ENCODE measurements around the gene MTURN.
"Not testable (repeated sequence)": the region's sequence is repeated elsewhere in the genome, so short reads cannot be mapped to it uniquely, and the experiment has no call there.

Gene MTURN

DNA sequence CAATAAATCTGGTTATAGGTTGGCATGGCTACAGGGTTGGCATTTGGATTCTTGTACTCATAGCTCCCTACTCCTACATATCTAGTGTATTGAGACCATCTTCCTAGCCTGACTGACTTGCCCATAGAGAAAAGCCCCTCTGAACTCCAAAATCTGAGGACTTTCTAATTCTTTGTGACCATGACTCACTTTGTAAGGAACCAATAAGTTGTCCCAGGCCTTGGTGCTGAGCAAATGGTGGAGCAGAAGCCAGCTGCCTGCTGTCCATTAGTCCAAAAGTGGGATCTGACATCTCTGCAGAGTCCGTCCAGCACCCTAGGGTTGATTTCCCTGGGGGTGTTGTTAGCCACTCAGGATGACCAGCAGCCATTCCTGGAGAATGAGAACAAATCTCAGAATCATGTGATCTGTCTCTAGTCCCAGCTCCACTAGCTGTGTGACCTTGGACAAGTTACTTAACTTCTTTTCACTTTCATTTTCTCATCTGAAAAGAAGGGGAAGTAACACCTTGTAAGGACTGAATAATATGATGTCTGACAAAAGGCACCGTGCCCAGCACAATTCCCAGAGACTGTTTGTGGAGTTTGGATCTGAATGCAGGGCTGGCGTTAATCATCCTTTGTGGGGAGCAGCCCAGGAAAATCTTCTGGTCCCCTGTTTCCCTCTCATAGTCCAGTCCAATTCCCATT, 44.1 kb downstream of the MTURN start:
- DNase-seq (ENCODE audit: low spot score): no peak

DNA sequence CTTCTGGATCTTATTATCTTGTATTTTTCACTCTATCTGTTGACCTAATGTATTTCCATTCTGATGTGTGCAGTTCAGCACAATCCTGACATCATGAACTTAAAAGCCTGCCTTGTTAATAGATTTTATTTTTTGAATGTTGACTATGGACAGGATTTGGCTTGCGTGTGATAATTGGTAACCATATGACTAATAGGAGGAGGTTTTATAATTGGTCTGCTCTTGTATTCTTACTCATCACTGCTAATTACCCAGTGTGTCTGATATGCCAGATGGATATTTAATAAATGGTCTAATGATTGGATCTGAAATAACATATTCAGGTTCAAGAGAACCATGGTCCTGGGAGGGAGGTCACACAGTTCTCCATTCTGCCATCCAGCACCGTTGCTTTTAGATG, 45.9 kb downstream of the MTURN start:
- DNase-seq (ENCODE audit: low spot score): no peak

- DNase-seq (ENCODE audit: low spot score): no peak
Measured at GRCh38 chr7:30181211-30181610, 46.4 kb downstream of the MTURN start.

- DNase-seq (ENCODE audit: low spot score): no peak
Measured at GRCh38 chr7:30181736-30182522, 47.1 kb downstream of the MTURN start.

DNA sequence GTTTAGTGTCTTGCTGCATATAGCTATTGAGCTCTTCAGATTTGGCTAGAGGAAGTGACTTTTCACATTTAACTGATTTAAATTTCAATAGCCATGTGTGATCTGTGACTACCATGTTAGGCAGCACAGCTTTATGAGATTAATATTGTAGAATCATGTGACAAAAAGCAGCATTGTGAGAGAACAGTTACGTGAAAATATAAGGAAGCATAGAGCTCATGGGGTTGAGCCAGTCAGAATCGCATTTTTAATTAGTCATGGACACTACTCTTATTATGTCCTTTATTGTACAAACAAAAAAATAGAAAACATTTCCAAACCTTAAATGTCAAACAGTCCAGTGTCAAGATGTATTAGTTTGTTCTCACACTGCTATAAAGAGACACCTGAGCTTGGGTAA, 48.0 kb downstream of the MTURN start:
- DNase-seq (ENCODE audit: low spot score): no peak

DNA sequence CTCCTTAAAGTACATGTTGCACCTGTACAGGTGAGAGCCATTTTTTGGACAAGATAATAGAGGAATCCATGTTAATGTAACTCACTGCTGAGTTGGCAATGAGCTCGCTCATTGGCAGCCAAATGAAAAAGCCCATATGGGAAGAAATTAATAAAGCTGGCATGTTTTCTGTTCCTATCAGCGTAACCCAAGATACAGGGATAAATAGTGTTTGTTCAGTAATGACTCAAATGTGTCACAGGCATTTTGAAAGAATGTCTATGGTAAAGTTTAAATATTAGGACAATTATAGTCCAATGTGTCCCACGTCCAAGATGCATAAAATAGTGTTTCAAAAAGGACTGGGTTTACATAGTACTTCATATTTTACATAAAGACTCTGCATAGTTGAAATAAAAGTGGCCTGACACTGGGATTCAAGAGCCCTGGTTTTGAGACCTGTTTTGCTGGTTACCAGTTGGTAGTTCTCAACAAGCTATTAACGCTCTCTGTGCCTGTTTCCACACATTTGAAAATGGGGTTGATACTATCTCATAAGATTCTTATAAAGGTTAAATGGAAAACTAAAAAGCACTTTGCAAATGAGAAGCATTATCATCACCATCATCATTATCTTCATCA, 49.1 kb downstream of the MTURN start:
- DNase-seq (ENCODE audit: low spot score): no peak

DNA sequence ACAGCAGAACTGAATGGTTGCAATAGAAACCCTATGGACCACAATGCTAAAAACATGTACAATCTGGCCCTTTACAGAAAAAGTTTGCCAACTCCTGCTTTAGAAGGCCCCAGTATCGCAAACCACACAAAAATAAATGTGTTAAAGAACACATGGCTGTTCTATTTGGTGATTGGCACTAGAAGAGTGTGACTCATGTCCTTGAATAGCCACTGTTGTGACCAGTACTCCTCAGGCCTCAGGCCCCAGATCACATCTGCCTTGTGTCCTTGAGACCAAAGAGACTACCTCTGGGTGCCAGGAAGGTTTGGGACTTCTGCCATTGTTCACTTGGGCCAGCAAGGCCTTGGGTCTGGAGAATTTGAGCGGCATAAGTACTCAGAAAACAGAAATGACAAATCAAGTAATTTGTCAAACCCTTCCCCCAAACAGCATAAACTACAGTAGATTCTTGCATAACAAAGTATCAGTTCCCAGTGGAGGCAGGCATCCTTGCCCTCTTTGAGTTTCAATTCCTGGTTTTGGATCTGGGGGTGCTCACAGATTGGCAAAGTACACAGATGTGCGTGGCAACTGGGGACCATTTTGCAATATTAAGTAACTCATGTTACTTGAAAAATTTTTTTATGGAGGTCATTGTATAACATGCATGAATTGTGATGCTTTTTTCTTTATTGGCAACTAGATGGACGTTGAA, 50.2 kb downstream of the MTURN start:
- DNase-seq (ENCODE audit: low spot score): no peak

DNA sequence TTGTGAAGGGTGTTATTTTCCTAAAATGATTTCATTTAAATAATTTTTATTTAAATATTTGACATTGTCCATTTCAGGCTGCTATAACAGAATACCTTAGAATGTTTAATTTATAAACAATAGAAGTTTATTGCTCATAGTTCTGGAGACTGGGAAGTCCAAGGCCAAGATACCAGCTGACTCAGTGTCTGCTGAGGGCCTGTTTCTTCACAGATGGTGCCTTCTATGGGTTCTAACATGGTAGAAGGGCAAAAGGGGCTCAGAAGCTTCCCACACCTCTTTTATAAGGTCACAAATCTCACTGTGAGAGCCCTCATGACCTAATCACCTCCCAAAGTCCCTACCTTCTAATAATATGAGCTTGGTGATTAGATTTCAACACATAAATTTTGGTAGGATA, 50.7 kb downstream of the MTURN start:
- no peak for DNase-seq (ENCODE audit: low spot score)

- no peak for DNase-seq (ENCODE audit: low spot score)
Measured at GRCh38 chr7:30186725-30187124, 51.9 kb downstream of the MTURN start.

- no peak for DNase-seq (ENCODE audit: low spot score)
Measured at GRCh38 chr7:30187513-30187912, 52.7 kb downstream of the MTURN start.

- not testable (repeated sequence) for DNase-seq (ENCODE audit: low spot score)
Measured at GRCh38 chr7:30188381-30188780, 53.6 kb downstream of the MTURN start.

DNA sequence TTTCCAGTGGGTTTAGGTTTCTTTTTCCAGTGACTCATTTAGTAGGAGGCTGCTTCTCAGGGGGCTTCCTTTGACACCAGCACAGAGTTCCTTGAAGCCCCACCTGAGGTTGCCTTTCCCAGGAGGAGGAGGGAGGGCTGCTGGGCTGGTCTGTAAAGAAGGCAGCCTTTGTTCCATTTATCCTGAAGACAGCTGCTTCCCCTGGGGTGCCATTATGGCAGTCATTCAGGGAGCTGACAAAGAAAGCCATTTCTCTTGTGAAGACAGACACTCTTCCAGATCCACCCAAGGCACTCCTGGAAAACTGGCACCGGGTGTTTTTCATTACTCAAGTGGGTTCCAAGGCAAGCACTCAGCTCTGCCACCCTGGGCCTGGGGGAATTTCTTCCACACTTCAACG, 54.0 kb downstream of the MTURN start:
- no peak for DNase-seq (ENCODE audit: low spot score)

GRCh38 chr7:30191809-30192208, 57.0 kb downstream of the MTURN start:
- no peak for DNase-seq (ENCODE audit: low spot score)

DNA sequence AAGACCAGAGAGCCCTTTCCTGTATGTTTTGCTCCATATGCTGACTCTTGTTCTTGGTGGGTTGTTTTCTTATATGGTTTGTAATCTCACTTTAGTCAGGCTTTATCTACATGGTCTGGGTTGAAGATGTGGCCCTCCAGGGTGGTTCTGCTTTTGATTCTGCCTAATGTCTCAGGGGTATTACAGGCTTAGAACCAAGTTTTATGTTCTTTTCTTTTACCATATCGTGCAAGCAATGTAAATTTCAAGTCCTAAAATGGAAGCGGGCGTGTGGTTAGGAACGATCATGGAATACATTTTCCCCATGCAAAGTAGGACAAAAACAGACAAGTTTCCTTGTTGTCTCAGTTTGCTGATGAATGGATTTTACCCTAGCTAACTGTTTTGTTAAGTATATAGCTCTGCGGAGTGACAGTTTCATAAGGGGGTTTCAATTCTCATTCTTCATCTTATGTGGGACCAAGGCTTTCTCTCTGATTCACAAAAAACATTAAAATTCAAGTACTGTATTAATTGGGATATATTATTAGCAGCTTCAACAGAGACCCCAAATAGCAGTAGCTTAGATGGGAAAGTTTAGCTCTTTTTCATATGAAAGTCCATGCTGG, 58.7 kb downstream of the MTURN start:
- no peak for DNase-seq (ENCODE audit: low spot score)

GRCh38 chr7:30196408-30196807, 61.6 kb downstream of the MTURN start:
- no peak for DNase-seq (ENCODE audit: low spot score)

DNA sequence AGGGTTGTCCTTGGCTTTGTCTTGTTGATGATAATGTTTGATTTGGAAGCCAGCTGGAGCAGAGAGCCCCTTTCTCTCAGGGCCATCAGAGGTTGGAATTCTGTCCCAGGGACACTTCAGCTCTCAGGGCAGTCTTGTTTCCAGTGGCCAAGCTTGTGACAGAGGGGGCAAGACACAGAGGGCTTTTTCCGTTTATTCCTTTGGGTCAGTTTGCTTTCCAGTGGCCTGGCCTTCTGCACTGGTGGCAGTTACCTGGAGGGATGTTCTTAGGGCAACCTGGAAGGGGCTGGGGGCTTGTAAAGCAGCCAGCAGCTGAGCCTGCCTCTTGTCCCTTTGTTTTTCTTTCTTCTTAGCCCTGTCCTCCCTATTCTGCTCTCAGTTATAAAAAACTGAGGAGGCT, 62.7 kb downstream of the MTURN start:
- DNase-seq (ENCODE audit: low spot score): no peak

DNA sequence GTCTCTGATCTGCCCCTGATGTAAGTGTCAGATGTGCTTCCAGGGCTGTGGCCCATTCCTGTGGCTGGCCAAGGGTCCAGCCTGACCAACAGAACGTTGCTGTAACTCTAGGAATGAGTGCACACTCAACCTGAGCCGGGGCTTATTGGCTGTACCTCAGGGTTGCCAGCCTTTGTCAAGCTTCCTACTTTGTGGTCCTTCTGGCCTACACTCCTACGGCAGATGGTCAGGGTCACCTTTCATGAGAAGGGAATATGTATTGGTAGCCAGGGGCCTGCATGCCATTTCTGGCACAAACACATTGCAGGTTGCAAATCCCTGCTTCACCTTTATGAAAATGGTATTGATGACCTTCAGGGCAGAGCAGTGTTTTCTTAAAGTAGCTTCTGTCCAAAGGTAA, 64.5 kb downstream of the MTURN start:
- DNase-seq (ENCODE audit: low spot score): no peak

- DNase-seq (ENCODE audit: low spot score): no peak
Measured at GRCh38 chr7:30200591-30200990, 65.8 kb downstream of the MTURN start.

DNA sequence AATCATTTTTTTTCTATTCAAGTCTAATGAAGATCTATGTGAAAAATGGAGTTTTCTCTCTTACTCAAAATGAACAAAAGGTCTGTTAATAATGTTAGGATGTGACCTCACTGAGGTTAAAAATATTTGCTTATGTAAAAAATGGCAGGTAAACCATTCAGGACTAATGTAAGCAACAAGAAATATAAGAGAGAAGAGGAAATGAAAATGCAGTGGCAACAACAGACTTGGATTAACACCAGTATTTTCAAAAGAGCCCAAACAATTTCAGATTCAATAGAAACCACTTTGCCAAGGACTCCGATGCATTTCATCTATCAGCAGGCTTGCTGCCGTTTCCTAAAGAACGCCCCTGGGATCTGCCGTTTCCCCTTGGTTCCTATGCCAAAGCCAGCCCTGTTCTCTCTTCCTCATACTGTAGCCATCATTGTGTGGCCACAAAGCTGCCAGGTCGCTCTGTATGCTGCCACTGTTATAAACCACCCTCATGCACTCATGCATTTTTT, 66.4 kb downstream of the MTURN start:
- DNase-seq (ENCODE audit: low spot score): no peak

DNA sequence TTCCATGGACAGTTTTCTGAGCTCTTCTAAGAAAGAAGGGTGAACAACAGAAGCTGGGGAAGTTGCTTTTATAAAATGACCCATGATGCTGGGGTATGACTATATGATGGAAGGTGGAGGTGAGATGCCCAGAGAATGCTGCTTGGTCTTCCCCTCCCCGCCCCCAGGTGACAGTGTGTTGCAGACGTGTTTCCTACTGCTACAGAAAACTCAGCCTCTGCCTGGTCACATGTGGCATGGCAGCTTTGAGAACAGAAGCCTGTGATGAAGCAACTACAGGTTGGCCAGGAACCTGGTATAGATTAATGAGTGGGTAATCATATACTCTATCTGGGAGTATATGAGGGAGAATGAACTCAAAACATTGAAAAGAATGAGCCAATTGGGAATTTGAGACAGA, 67.1 kb downstream of the MTURN start:
- DNase-seq (ENCODE audit: low spot score): no peak

- DNase-seq (ENCODE audit: low spot score): no peak
Measured at GRCh38 chr7:30202671-30203070, 67.9 kb downstream of the MTURN start.

GRCh38 chr7:30206491-30206890, 71.7 kb downstream of the MTURN start:
- DNase-seq (ENCODE audit: low spot score): peak; percentile 88
